Effector memory CD4-positive, alpha-beta T cell (primary cell): ENCODE measurements around the gene ZNF440.
"Not testable (repeated sequence)": the region's sequence is repeated elsewhere in the genome, so short reads cannot be mapped to it uniquely, and the experiment has no call there.

Experiments used
- DNase-seq, 3 donors: peaks; one replicate each; pipeline ENCODE4 v3.0.0-alpha.2; 2020
- H3K27ac ChIP-seq: 2 replicates; pipeline ENCODE4 v1.7.0; 2013; ENCODE audit warnings: mild to moderate bottlenecking, low read length, moderate library complexity; ENCODE audit not compliant: insufficient read depth, poor library complexity, severe bottlenecking
- H3K27me3 ChIP-seq: replicated peaks from 2 replicates; pipeline ENCODE4 v1.7.0; 2013; ENCODE audit warnings: mild to moderate bottlenecking, low read length; ENCODE audit not compliant: insufficient read depth, control insufficient read depth, poor library complexity, severe bottlenecking
- H3K36me3 ChIP-seq: 2 replicates; pipeline ENCODE4 v1.7.0; 2013; ENCODE audit warnings: mild to moderate bottlenecking, low read length, moderate library complexity; ENCODE audit not compliant: control insufficient read depth, insufficient read depth
- H3K4me1 ChIP-seq: 2 replicates; pipeline ENCODE4 v1.7.0; 2013; ENCODE audit warnings: low read length, mild to moderate bottlenecking; ENCODE audit not compliant: control insufficient read depth, insufficient read depth, poor library complexity, severe bottlenecking
- H3K4me3 ChIP-seq: 2 replicates; pipeline ENCODE4 v1.7.0; 2013; ENCODE audit warnings: low read length, low read depth, mild to moderate bottlenecking; ENCODE audit not compliant: insufficient read depth, poor library complexity, severe bottlenecking
- H3K9me3 ChIP-seq: 2 replicates; pipeline ENCODE4 v1.7.0; 2013; ENCODE audit warnings: mild to moderate bottlenecking, low read length, moderate library complexity; ENCODE audit not compliant: control insufficient read depth
- total RNA-seq, 3 donors: gene quantifications; one replicate each; lab custom pipeline; 2026; lab: John Stamatoyannopoulos, UW

The ZNF440 gene
- total RNA-seq = 7.6 to 13.2 (median 7.8) reads per million in 3 donors

DNA sequence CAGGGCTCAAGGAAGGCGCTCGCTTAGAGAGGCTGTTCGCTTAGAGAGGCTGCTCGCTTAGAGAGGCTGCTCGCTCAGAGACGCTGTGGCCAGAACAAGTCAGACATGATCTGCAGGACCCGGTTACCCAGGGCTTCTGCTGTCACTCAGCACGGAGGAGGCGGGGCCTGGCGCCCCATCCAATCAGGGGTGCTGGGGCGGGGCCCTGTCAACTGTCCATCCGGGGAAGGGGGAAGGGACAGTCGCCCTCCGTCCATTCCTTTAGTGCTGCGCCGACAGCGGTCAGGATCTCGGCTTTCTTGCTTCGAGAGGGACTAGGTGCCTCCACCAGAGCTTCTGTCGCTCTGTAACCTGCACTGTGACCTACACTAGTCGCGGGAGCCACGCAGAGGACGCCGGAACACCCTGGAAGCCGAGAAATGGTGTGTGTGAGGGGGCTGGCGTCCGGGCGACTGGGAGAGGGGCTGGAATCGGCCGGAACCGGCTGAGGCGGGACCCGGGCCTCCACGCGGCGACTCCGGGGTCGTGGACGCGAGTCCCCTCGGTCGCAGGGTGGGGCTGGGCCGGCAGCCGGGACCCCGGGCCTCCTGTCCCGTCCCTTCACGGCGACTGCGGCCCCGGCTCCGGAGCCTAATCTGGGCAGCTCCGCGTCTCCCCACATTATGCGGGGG lies at the start of gene ZNF440:
ZNF440 (plus strand) TSS at position 245 of the 671 bp plus-strand sequence; CDS start at position 420, 175 bp downstream.
- no peaks in the 10 kb centered on the region for H3K27me3 ChIP-seq
- no peaks in the 10 kb centered on the region for H3K36me3 ChIP-seq
- no peaks in the 10 kb centered on the region for H3K9me3 ChIP-seq
- peak within 1 kb of the TSS; percentile 90 for H3K4me3 ChIP-seq
- peak; percentile 60 to 76 (median 67) for DNase-seq
- peaks cover 6% of the 10 kb centered on the region for H3K4me1 ChIP-seq
- H3K27ac ChIP-seq = peak within 1 kb of the TSS; percentile 54

DNA sequence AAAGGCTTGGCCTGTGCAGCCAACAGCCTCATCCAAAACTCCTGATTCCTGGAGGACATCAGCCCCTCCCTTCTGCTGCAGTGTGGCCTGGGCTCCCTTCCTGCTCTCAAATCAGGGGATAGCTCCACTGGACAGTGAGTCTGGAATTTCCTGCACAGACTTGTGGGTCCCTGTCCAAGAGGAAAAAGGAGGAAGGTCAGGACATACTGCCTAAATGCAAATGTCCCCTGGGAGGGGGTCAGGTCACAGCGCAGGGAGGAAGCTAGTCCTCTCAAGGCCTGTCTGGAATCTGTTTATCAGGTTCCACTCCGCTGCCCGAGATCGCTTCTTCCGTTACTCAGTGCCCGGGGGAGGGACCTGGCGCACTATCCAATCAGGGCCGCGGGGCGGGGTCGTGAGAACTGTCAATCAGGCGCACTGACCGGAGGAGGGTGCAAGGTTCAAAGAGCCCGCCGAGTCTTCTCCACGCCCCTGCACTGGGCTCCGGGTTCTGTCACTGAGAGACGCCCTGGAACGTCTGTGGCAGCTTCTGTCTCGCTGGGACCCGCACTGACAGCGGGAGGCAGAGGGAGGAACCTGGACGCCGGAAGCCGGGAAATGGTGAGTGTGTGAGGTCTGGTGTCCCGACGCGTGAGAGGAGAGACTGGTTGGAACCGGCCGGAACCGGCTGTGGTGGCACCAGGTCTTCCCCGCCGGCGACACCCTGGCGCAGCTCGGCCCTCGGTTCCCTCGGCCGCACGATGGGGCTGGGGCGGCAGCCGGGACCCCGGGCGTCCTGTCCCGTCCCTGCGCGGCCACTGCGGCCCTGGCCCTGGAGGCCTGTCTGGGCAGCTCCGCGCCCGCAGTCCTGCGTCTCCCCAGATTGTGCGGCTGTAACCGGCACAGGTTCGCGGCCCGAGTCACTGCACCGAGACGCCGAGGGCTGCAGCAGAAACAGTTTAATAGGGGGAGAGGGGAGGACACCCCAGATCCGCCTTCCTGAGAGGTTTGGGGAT lies 47.2 kb upstream of the ZNF440 start, which contains the start of gene ZNF441:
ZNF441 (plus strand) TSS at position 404 of the 995 bp plus-strand sequence; CDS start at position 598, 194 bp downstream.
- Histone ChIP-seq H3K27ac (peak within 1 kb of the TSS; percentile 67), H3K9me3 (peaks cover 6% of the 10 kb centered on the region), H3K4me1 (peaks cover 7% of the 10 kb centered on the region), H3K4me3 (peak within 1 kb of the TSS; percentile 75), H3K27me3 (no peaks in the 10 kb centered on the region), H3K36me3 (no peaks in the 10 kb centered on the region)
- peak; percentile 68 to 85 (median 75) for DNase-seq

DNA sequence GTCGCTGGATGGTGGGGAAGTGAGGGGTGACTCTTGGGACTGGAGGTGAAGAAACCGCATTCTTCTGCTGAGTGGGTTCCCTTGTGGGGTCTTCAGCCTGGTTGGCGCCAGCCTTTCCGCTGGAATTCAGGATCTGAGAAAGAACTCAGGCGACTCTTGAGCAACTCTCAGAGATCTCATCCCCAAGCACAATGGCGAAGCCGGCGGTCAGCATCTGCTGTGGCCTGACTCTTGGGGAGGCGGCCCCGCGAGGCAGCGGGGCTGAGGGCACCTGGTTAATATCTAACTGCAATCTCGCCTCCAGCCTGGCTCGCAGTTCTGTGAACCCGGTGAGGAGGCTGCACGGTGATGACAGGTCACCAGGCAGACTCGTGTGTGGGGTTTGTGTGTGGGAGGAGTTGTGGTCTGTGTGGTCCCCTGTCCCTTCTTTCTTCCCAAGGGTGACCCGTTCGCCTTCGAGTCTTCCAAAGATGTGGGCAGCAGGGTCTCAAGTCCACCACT lies 46.4 kb upstream of the ZNF440 start:
- H3K36me3 ChIP-seq = no peaks in the 10 kb centered on the region
- peaks cover 7% of the 10 kb centered on the region for H3K4me1 ChIP-seq
- H3K27me3 ChIP-seq = no peaks in the 10 kb centered on the region
- H3K4me3 ChIP-seq = peak overlapping the region; percentile 75
- no peak for DNase-seq
- peak overlapping the region; percentile 67 for H3K27ac ChIP-seq
- H3K9me3 ChIP-seq = peaks cover 6% of the 10 kb centered on the region

DNA sequence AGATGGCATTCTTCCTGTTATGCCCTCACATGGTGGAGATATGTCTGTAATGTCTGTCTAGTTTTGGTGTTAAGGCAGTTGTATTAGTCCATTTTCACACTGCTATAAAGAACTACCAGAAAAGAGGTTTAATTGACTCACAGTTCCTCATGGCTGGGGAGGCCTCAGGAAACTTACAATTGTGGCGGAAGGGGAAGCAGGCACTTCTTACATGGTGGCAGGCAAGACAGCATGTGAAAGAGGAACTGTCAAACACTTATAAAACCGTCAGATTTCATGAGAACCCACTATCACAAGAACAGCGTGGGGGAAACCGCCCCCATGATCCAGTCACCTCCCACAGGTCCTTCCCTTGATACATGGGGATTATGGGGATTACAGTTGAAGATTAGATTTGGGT lies 44.1 kb upstream of the ZNF440 start:
- Histone ChIP-seq H3K27ac (no peak overlapping the region), H3K4me1 (peaks cover 7% of the 10 kb centered on the region), H3K27me3 (no peaks in the 10 kb centered on the region), H3K4me3 (no peak overlapping the region), H3K9me3 (peaks cover 6% of the 10 kb centered on the region), H3K36me3 (no peaks in the 10 kb centered on the region)
- no peak for DNase-seq

DNA sequence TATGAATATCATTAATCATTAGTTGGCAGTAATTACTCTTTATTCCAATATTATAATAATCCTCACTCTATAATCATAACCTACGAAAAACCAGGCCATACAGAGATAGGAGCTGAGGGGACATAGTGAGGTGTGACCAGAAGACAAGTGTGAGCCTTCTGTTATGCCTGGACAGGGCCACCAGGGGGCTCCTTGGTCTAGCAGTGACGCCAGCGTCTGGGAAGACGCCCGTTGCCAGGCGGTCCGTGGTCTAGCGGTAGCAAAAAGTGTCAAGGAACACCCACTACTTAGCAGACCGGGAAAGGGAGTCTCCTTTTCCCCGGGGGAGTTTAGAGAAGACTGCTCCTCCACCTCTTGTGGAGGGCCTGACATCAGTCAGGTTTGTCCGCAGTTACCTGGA lies 42.6 kb upstream of the ZNF440 start:
- H3K27me3 ChIP-seq, DNase-seq, H3K36me3 ChIP-seq, H3K4me1 ChIP-seq, H3K4me3 ChIP-seq, H3K27ac ChIP-seq: not testable (repeated sequence)
- H3K9me3 ChIP-seq = peaks cover 15% of the 10 kb centered on the region

DNA sequence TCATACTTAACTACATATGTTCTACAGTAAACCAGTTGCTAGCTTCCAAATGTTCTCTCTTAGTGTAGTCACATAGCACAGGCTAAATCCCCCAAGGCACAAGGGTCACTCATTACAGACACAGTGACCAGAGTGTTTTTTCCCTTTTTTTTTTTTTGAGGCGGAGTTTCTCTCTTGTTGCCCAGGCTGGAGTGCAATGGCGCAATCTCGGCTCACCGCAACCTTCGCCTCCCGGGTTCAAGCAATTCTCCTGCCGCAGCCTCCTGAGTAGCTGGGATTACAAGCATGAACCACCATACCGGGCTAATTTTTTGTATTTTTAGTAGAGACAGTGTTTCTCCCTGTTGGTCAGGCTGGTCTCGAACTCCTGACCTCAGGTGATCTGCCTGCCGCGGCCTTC lies 37.4 kb upstream of the ZNF440 start:
- not testable (repeated sequence) for H3K4me1 ChIP-seq, H3K27me3 ChIP-seq, H3K27ac ChIP-seq, H3K4me3 ChIP-seq, DNase-seq
- Histone ChIP-seq H3K36me3 (peaks cover 51% of the 10 kb centered on the region), H3K9me3 (peaks cover 34% of the 10 kb centered on the region)

DNA sequence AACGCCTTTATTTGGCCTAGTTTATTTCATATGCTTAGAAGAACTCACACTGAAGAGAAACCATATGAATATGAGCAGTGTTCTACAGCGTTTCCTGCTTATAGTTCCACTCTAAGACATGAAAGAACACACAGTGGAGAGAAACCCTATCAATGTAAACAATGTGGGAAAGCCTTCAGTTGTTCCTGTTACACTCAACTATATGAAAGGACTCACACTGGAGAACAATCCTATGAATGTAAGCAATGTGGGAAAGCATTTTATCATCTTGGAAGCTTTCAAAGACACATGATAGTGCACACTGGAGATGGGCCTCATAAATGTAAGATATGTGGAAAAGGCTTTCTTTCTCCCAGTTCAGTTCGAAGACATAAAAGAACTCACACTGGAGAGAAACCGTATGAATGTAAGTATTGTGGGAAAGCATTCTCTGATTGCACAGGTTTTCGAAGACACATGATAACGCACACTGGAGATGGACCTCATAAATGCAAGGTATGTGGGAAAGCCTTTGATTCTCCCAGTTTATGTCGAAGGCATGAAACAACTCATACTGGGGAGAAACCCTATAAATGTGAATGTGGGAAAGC lies 33.5 kb upstream of the ZNF440 start:
- no peak overlapping the region for H3K4me3 ChIP-seq
- H3K36me3 ChIP-seq = peaks cover 51% of the 10 kb centered on the region
- no peaks in the 10 kb centered on the region for H3K27me3 ChIP-seq
- H3K9me3 ChIP-seq = peaks cover 53% of the 10 kb centered on the region
- no peaks in the 10 kb centered on the region for H3K4me1 ChIP-seq
- no peak for DNase-seq
- H3K27ac ChIP-seq = no peak overlapping the region

DNA sequence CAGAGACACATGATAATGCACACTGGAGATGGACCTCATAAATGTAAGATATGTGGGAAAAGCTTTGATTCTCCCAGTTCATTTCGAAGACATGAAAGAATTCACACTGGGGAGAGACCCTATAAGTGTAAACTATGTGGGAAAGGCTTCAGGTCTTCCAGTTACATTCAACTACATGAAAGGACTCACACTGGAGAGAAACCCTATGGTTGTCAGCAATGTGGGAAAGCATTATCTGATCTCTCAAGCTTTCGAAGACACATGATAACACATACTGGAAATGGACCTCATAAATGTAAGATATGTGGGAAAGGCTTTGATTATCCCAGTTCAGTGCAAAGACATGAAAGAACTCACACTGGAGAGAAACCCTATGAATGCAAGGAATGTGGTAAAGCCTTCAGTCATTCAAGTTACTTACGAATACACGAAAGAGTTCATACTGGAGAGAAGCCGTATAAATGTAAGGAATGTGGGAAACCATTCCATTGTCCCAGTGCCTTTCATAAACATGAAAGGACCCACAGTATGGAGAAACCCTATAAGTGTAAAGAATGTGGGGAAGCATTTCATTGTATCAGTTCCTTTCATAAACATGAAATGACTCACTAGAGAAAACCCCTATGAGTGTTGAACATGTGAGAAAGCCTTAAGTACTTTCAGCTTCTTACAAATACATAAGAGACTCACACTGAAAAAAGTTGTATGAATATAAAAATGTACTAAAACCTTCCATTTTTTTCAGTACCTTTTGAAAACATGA lies 32.6 kb upstream of the ZNF440 start:
- no peak for DNase-seq
- Histone ChIP-seq H3K9me3 (peaks cover 44% of the 10 kb centered on the region), H3K4me3 (peak overlapping the region; percentile 0)

DNA sequence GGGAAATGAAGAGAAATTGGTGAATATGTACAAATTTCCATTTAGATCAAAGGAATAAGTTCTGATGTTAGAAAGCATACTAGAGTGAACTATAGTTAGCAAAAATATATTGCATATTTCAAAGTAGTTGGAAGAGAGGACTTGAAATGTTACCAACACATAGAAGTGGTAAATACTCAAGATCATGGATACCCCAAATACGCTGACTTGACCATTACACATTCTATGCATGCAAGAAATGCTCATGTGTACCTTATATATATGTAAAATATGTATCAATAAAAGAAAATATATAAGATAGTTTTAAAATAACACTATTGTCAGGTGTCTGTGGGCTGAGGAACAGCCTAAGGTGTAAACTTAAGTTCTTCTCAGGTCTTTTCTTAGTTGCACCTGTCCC lies 30.3 kb upstream of the ZNF440 start:
- no peaks in the 10 kb centered on the region for H3K27me3 ChIP-seq
- no peak for DNase-seq
- H3K4me3 ChIP-seq = no peak overlapping the region
- peaks cover 51% of the 10 kb centered on the region for H3K9me3 ChIP-seq
- H3K4me1 ChIP-seq = no peaks in the 10 kb centered on the region
- peaks cover 28% of the 10 kb centered on the region for H3K36me3 ChIP-seq
- H3K27ac ChIP-seq = no peak overlapping the region

More for the DNA sequence above, 32.6 kb upstream of the ZNF440 start:
- H3K36me3 ChIP-seq = peaks cover 48% of the 10 kb centered on the region
- no peaks in the 10 kb centered on the region for H3K4me1 ChIP-seq
- H3K27me3 ChIP-seq = no peaks in the 10 kb centered on the region
- no peak overlapping the region for H3K27ac ChIP-seq
